Frontal cortex (tissue), 4 donors: Measurements from ENCODE around the gene SLC22A25. TPM values are rescaled to one million over a fixed set of nuclear protein-coding genes. Genes with fewer than 3 reads are reported as not detected.
"Not testable (repeated sequence)": the region's sequence is repeated elsewhere in the genome, so short reads cannot be mapped to it uniquely, and the experiment has no call there.

Source experiments
- DNase-seq, 2 donors: peaks; one replicate each; pipeline ENCODE4 v3.0.0; 2012; ENCODE audit warnings: low spot score in 2 of 2
- FAIRE-seq: peaks from 2 replicates; lab custom pipeline; 2012; peaks lifted over from hg19 to GRCh38; lab: Jason Lieb, UNC
- total RNA-seq: library from RNA; depleted of rRNA; stranded (reverse); fragments of >200 nt; gene quantifications from one replicate; pipeline ENCODE4 v1.2.3, GENCODE V29; 2014
- donor health status: control.
- donor health status: control.
- donor health status: control.

The SLC22A25 gene
- total RNA-seq, result not detected

DNA sequence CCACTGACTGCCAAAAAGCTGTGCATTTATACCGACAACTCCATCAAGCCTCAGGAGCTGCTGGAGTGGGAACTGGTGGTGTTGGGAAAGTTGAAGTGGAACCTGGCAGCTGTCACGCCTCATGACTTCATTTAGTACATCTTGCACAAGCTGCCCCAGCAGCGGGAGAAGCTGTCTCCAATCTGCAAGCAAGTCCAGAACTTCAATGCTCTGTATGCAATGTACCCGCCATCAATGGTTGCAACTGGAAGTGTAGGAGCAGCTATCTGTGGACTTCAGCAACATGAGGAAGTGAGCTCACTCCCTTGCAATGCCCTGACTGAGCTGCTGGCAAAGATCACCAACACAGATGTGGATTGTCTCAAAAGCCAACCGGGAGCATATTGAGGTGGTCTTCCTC lies at the start of gene SLC22A25:
TSS of gene SLC22A25 (minus strand) at position 67 of the 400 bp plus-strand sequence. CDS start 13,947 bp downstream, outside the sequence.
- no peak for DNase-seq
- no peak for FAIRE-seq

DNA sequence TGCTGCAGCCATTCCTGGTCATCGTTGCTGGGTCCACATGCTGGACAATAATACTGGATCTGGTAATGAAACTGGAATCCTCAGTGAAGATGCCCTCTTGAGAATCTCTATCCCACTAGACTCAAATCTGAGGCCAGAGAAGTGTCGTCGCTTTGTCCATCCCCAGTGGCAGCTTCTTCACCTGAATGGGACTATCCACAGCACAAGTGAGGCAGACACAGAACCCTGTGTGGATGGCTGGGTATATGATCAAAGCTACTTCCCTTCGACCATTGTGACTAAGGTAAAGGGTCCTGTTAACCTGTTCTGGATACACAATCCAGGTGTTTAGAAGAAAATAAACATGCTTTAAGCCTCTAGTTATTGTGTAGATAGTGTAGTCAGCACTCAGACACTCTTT lies 46.9 kb upstream of the SLC22A25 start:
- FAIRE-seq (no peak), DNase-seq (no peak)

DNA sequence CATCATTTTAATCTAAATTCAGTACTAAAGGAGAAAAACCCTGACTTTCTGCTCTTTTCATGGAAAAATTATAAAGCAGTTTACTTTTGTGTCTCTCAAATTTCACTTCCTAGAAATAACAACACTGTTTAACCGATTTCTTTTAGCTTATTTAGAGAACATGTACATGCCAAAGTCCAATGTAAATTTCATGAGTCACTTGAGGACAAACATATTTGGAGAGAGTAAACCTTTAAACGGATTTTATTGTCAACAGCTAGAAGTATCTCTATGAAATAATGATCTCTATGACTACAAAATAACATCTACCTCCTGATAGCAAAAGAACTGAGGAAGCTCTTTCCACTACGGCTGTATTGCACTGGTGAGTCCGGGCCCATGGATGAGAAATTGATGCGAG lies 46.3 kb upstream of the SLC22A25 start:
- FAIRE-seq, result no peak
- no peak for DNase-seq

DNA sequence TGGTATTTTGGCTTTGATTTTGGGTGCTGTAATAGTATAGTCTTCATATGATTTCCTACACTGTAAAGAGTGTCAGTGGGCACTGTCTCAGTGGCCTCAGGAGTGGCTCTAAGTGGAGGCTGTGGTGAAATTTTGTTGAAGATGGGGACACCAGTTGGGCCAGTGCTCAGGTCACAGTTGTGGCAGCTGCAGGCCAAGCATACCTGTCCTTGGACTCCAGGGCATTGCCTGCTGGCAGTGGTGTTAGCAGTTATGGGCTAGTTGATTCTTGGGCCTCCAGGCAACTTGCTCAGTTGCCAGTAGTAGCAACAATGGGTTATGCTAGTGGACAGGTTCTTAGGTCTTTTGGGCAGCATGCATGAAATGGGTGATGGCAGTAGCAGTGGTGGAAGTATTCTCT lies 39.2 kb upstream of the SLC22A25 start:
- FAIRE-seq (no peak), DNase-seq (no peak)

GRCh38 chr11:63280920-63281319 lies 37.5 kb upstream of the SLC22A25 start:
- DNase-seq (no peak), FAIRE-seq (no peak)

DNA sequence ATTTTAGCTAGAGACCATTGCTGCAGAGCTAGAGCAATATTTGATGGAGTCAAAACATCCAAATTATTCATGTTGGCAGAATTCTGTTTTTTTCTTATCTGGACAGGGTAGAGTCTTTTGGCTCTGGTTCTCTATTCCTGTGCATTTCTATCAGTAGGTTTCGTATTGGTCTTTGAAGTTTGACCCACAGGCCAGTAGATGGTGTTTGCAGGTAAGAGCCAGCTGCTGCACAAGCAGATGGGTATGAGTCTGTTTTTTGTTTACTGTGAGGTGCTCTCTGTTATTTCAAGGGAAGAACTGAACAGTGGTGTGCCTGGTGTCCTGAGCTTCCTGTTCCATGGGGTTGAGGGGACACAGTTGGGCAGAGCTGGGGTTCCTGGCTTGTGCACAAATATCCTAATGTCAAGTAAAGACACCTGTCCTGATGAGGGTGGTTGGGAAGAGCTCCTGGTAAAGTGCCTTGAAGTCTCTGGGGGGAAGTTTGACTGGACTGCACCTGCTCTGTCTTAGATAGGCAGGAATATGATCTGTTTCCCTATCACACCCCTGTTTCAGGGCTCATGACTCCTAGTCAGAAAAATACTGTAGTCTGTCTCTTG lies 34.0 kb upstream of the SLC22A25 start:
- FAIRE-seq, result no peak
- no peak for DNase-seq

DNA sequence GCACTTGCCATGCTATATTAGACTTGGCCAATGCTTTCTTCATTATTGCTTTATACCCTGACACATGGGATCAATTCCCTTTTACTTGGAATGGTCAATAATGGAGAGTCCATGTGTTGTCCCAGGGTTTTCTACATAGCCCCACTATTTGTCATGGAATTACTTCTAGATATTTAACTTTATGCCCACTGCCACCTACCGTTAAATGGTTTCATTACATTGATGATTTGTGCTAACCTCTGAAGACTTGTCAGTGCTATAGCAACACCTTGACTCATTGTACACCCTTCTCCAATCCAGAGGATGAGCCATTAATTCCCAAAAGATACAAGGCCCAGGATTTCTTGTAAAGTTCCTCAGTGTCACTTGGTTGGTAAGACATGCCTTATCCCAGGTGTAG lies 31.4 kb upstream of the SLC22A25 start:
- DNase-seq (no peak), FAIRE-seq (no peak)

GRCh38 chr11:63273685-63274084 lies 30.3 kb upstream of the SLC22A25 start:
- no peak for FAIRE-seq

GRCh38 chr11:63262547-63262946 lies 19.1 kb upstream of the SLC22A25 start:
- FAIRE-seq, result no peak
- DNase-seq, result no peak

More at GRCh38 chr11:63273685-63274084, 30.3 kb upstream of the SLC22A25 start:
- DNase-seq, result no peak

DNA sequence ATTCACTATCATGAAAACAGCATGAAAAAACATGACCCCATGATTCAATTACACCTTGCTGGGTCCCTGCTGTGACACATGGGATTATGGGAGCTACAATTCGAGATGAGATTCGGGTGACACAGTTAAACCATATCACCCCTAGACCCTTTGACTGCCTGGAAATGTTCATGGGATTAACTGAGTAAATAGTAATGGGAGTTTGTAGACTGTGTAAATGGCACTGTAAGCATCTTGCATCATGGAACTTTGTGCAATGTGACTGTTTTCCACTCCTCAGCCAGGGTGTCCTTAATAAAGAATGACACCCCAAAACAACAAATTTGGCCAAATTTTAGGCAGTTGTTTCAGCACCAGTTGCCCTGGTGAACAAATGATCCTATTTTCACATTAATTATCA lies 7.9 kb upstream of the SLC22A25 start:
- no peak for DNase-seq
- no peak for FAIRE-seq

- FAIRE-seq (no peak), DNase-seq (no peak)
Measured at GRCh38 chr11:63250162-63251050, 7.0 kb upstream of the SLC22A25 start.

- DNase-seq (no peak), FAIRE-seq (no peak)
Measured at GRCh38 chr11:63248966-63249365, 5.6 kb upstream of the SLC22A25 start.

GRCh38 chr11:63247237-63248002 lies 4.0 kb upstream of the SLC22A25 start:
- not testable (repeated sequence) for DNase-seq, FAIRE-seq

DNA sequence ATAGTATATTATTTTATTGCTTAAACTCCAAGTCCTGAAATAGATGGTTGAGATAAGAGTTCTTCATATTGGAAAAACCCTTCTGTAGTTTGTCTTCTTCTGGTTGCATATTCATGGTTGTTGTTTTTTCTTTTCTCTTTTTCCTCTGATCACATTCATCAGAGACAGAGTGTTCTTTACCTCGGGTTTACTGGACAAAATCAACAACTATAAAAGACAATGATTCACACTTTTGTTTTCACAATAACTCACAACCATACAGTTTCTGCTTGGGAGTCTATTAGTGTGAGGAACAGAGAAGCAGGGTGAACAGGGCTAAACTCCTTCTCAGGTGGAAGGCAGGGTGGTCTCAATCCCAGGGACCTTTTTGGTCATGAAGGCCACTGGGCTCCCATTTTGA lies 2.6 kb upstream of the SLC22A25 start:
- no peak for DNase-seq

GRCh38 chr11:63244862-63245261 lies 1.5 kb upstream of the SLC22A25 start:
- DNase-seq, result no peak
- FAIRE-seq, result no peak

More for the DNA sequence above, 2.6 kb upstream of the SLC22A25 start:
- no peak for FAIRE-seq

GRCh38 chr11:63242089-63242781 lies 1.2 kb downstream of the SLC22A25 start:
- no peak for DNase-seq
- FAIRE-seq, result no peak

GRCh38 chr11:63240791-63241379 lies 2.5 kb downstream of the SLC22A25 start:
- DNase-seq (no peak), FAIRE-seq (no peak)

DNA sequence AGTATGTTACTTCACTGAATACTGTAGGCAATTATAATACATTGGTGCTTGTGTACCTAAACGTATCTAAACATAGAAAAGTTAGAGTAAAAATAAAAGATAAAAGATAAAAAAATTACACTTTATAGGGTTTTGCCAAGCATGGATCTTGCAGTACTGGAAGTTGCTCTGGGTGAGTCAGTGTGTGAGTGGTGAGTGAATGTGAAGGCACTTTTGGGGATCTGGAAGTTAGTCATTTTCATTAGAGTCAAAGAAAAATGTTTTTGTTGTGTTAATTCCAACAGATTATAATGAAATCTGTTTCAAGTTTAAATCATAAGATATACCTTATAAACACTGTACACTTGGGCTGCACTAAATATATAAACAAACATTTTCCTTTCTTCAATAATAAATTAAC lies 3.3 kb downstream of the SLC22A25 start:
- DNase-seq (no peak), FAIRE-seq (no peak)

DNA sequence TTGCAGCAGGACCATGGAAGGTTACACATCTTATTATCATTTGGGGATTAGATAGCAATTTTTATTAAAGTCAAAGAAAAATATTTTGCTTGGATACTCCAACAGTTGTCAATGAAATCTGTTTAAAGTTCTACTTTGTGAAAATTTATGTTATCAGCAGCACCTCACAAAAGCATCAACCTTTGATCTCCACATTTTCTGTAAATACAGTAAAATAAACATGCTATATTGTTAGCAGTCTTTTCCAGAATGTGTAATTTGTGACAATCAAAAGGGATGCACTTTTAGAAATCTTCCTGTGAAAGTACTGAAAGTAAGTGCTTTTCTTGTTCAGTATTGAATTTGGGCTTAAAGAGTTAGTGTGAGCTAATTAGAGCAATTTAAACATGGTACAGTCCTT lies 4.1 kb downstream of the SLC22A25 start:
- DNase-seq, result no peak
- FAIRE-seq, result no peak

- no peak for FAIRE-seq
- no peak for DNase-seq
Measured at GRCh38 chr11:63237413-63237812, 6.0 kb downstream of the SLC22A25 start.
